Measurements from ENCODE around the gene HNRNPR. TPM values are rescaled to one million over a fixed set of nuclear protein-coding genes. Genes with fewer than 3 reads are reported as not detected.

HNRNPR gene
- total and polyA plus RNA-seq, 2 donors (not counting 1 experiment from before 2014, with no cell fraction given), result 52.2 to 132 TPM

GRCh38 chr1:23366146-23366545 lies 22.1 kb upstream of the HNRNPR start:
- DNase-seq (no peak), ATAC-seq (ENCODE audit: low read depth) (no peak)
- peaks cover 33% of the 10 kb centered on the region for H3K4me1 Mint-ChIP-seq
- no peak for TF ChIP-seq CTCF (IDR thresholded peaks at IDR 0.05)
- no peak for TF ChIP-seq EZH2 (IDR thresholded peaks at IDR 0.05; ENCODE audit: borderline replicate concordance, insufficient read depth, low read depth, low read length, poor library complexity, severe bottlenecking)
- 100% methylated on average over 1 of the region's 2 CpGs for WGBS (ENCODE audit: insufficient coverage)
- H3K4me3 Mint-ChIP-seq, result peak overlapping the region; percentile 98
- Histone ChIP-seq H3K4me1 (ENCODE audit: control insufficient read depth in 2 of 2, insufficient read depth in 2 of 2, low read length in 2 of 2) (peaks cover 12 to 19% of the 10 kb centered on the region in 2 donors), H4K20me1 (ENCODE audit: control insufficient read depth, insufficient read depth, low read length, poor library complexity, severe bottlenecking) (no peaks in the 10 kb centered on the region), H2AFZ (ENCODE audit: insufficient read depth, low read depth, low read length, poor library complexity, severe bottlenecking) (no peak overlapping the region), H3K4me2 (replicated peaks; ENCODE audit: low read depth, low read length, poor library complexity, severe bottlenecking) (no peak overlapping the region), H3K9ac (ENCODE audit: low read length) (no peak overlapping the region), H3K36me3 (replicated peaks in 1 of 2; ENCODE audit: control extremely low read depth in 1 of 2, control insufficient read depth in 1 of 2, extremely low read depth in 1 of 2, insufficient read depth in 2 of 2, low read length in 1 of 2) (peaks cover 0 to 17% of the 10 kb centered on the region in 2 experiments), H3K9me3 (ENCODE audit: control extremely low read depth in 1 of 3, control insufficient read depth in 2 of 3, insufficient read depth in 1 of 3, low read length in 2 of 3) (peaks cover 6 to 28% (median 28%) of the 10 kb centered on the region in 3 donors), H3K4me3 (ENCODE audit: control extremely low read depth in 1 of 5, extremely low read depth in 1 of 5, insufficient read depth in 1 of 5, low read depth in 2 of 5, low read length in 4 of 5) (no peak overlapping the region), H3K27ac (ENCODE audit: low read length in 2 of 2) (no peak overlapping the region), H3K27me3 (replicated peaks in 1 of 4; ENCODE audit: control extremely low read depth in 1 of 4, control insufficient read depth in 3 of 4, insufficient read depth in 4 of 4, low read length in 3 of 4) (no peaks in the 10 kb centered on the region), H3K79me2 (ENCODE audit: control insufficient read depth, insufficient read depth, low read length) (peaks cover 16% of the 10 kb centered on the region)
- no peak overlapping the region for H3K27ac Mint-ChIP-seq
- ChIA-PET CTCF (interaction anchor here (0.6 to 0.7 kb wide), 2 partner anchors 278 to 354 kb away, joined by 3 to 4 read pairs; no protein-coding TSS in a partner anchor), POLR2A (no interaction called here)
- peaks cover under 1% of the 10 kb centered on the region for H3K9me3 Mint-ChIP-seq (ENCODE audit: insufficient read depth)
- intact Hi-C loops (cut with micrococcal nuclease), result loop anchor here (5.0 kb wide), 1 partner anchor 271 kb away; no protein-coding TSS in a partner anchor
- no peaks in the 10 kb centered on the region for H3K27me3 Mint-ChIP-seq

- peaks cover 6 to 40% (median 39%) of the 10 kb centered on the region in 3 donors for H3K9me3 ChIP-seq (ENCODE audit: control extremely low read depth in 1 of 3, control insufficient read depth in 2 of 3, insufficient read depth in 1 of 3, low read length in 2 of 3)
- H3K9me3 Mint-ChIP-seq (ENCODE audit: insufficient read depth), result peaks cover 18% of the 10 kb centered on the region
- ATAC-seq (ENCODE audit: low read depth), result no peak
Observed at GRCh38 chr1:23362218-23362713, 18.2 kb upstream of the HNRNPR start.

More at GRCh38 chr1:23362218-23362713, 18.2 kb upstream of the HNRNPR start:
- Histone ChIP-seq H3K79me2 (ENCODE audit: control insufficient read depth, insufficient read depth, low read length) (peaks cover 5% of the 10 kb centered on the region), H3K4me2 (replicated peaks; ENCODE audit: low read depth, low read length, poor library complexity, severe bottlenecking) (no peak overlapping the region), H4K20me1 (ENCODE audit: control insufficient read depth, insufficient read depth, low read length, poor library complexity, severe bottlenecking) (no peaks in the 10 kb centered on the region), H3K27ac (ENCODE audit: low read length in 2 of 2) (no peak overlapping the region), H3K27me3 (replicated peaks in 1 of 4; ENCODE audit: control extremely low read depth in 1 of 4, control insufficient read depth in 3 of 4, insufficient read depth in 4 of 4, low read length in 3 of 4) (no peaks in the 10 kb centered on the region), H3K4me3 (ENCODE audit: control extremely low read depth in 1 of 5, extremely low read depth in 1 of 5, insufficient read depth in 1 of 5, low read depth in 2 of 5, low read length in 4 of 5) (no peak overlapping the region), H3K36me3 (replicated peaks in 1 of 2; ENCODE audit: control extremely low read depth in 1 of 2, control insufficient read depth in 1 of 2, extremely low read depth in 1 of 2, insufficient read depth in 2 of 2, low read length in 1 of 2) (peaks cover 0 to 17% of the 10 kb centered on the region in 2 experiments), H3K9ac (ENCODE audit: low read length) (no peak overlapping the region), H3K4me1 (ENCODE audit: control insufficient read depth in 2 of 2, insufficient read depth in 2 of 2, low read length in 2 of 2) (peaks cover under 1 to 3% of the 10 kb centered on the region in 2 donors), H2AFZ (ENCODE audit: insufficient read depth, low read depth, low read length, poor library complexity, severe bottlenecking) (no peak overlapping the region)
- 100% methylated on average over 4 of the region's 13 CpGs for WGBS (ENCODE audit: insufficient coverage)
- CTCF ChIA-PET, result interaction anchor here (0.8 to 1.0 kb wide), 2 partner anchors 18 to 41 kb away, joined by 3 to 6 read pairs; no protein-coding TSS in a partner anchor
- no peak for DNase-seq
- H3K27me3 Mint-ChIP-seq, result no peaks in the 10 kb centered on the region
- intact Hi-C loops (cut with micrococcal nuclease), result no loop called here
- H3K4me1 Mint-ChIP-seq, result peaks cover 9% of the 10 kb centered on the region
- TF ChIP-seq EZH2 (IDR thresholded peaks at IDR 0.05; ENCODE audit: borderline replicate concordance, insufficient read depth, low read depth, low read length, poor library complexity, severe bottlenecking) (no peak), CTCF (IDR thresholded peaks at IDR 0.05) (no peak)
- no peak overlapping the region for H3K4me3 Mint-ChIP-seq
- H3K27ac Mint-ChIP-seq, result no peak overlapping the region
- POLR2A ChIA-PET, result interaction anchor here (1.2 kb wide), 1 partner anchor 18 kb away, joined by 3 read pairs; the partner anchor contains the start of gene HNRNPR

Measured in B cell (primary cell).